ENCODE data around the gene ABHD8.

The ABHD8 gene

DNA sequence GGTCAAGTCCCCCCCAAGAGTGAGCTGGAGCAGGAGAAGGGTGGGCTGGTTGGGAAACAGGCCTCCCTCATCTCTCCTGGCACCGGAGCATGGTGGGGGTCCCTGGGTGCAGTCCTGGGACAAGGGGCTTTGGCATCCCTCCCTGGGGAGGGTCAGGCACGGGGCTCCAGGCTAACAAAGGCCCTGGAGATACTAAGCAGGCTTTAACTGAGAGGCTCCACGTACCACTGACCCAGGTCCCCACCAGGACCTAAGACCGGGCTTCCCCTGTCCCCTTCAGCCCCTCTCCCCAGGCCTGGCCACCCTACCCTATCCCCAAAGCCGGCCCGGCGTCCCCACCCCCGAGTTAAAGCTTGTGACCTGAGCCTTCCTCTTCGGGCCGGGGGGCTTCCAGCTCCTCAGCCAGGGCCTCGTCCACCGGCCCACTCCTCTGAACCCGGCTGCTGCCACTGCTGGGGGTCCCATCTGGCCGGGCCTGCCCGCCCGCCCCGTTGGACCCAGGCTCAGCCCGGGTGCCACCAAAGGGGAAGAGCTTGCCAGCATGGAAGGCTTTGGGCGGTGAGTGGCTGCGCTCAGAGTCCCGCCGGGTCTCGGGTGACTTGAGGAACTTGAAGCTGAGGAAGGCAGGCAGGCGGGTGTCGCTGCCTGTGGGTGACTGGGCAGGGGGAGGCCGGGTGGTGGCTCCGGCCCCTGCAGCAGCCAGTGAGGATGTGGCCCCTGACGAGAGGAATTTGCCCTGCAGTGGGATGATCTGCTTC, 21.3 kb upstream of the ABHD8 start:
- no peak overlapping the region for H3K4me3 ChIP-seq (ENCODE audit: low read length)
- TF ChIP-seq, protein P1, sequence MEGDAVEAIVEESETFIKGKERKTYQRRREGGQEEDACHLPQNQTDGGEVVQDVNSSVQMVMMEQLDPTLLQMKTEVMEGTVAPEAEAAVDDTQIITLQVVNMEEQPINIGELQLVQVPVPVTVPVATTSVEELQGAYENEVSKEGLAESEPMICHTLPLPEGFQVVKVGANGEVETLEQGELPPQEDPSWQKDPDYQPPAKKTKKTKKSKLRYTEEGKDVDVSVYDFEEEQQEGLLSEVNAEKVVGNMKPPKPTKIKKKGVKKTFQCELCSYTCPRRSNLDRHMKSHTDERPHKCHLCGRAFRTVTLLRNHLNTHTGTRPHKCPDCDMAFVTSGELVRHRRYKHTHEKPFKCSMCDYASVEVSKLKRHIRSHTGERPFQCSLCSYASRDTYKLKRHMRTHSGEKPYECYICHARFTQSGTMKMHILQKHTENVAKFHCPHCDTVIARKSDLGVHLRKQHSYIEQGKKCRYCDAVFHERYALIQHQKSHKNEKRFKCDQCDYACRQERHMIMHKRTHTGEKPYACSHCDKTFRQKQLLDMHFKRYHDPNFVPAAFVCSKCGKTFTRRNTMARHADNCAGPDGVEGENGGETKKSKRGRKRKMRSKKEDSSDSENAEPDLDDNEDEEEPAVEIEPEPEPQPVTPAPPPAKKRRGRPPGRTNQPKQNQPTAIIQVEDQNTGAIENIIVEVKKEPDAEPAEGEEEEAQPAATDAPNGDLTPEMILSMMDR (conservative IDR thresholded peaks at IDR 0.05; ENCODE audit: low read depth, low read length), result no peak
- no peak for DNase-seq (ENCODE audit: low read depth)

DNA sequence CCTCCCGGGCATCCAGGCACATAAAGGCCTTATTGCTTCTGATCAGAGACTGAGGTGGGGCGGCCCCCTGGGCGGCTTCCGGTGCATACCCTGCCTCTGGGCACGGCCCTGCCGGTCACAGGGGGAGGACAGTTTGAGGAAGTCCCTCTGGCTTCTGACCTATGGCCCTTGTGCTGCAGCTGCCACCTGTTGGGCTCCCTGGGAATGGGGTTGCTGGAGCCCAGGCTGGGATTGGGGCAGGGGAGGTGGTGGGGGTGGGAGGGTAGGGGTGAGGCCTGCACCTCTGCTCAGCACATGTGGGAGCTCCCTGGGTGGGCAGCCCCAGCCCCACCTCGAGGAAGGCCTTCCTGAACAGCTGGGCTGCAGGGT, 20.7 kb upstream of the ABHD8 start:
- TF ChIP-seq, protein P1 (conservative IDR thresholded peaks at IDR 0.05; ENCODE audit: low read depth, low read length), result no peak
- no peak for DNase-seq (ENCODE audit: low read depth)
- no peak overlapping the region for H3K4me3 ChIP-seq (ENCODE audit: low read length)

DNA sequence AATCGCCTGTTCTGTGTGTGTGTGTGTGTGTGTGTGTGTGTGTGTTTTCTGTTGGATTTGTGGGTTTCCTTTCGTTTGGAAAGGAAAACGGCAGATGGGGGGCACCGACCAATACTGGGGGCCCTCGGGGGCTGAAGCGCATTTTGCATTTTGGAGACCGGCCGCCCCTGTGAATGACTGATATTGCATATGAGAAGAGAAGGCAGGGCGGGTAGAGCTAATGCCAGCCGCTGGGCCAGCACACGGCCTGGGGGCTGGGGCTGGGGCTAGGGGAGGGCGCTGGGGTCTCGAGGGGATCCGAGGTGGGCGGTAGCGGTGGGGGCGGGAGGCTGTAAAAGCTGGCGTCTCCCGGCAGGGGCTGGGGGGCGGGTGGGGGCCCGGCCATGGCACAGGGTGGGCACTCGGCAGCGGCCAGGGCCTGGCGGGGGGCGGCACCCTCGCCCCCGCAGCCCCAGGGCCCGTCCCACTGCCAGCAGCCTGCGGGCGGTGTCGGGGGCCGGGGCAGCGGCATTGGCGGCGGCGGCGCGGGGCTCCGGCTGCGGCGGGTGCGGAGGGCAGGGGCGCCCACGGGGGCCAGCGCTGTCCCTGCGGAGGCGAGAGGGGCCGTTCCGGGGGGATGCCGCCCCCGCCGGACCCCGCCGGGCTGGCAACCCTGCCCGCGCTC, 20.2 kb upstream of the ABHD8 start:
- no peak overlapping the region for H3K4me3 ChIP-seq (ENCODE audit: low read length)
- no peak for DNase-seq (ENCODE audit: low read depth)
- TF ChIP-seq, protein P1 (conservative IDR thresholded peaks at IDR 0.05; ENCODE audit: low read depth, low read length), result no peak

DNA sequence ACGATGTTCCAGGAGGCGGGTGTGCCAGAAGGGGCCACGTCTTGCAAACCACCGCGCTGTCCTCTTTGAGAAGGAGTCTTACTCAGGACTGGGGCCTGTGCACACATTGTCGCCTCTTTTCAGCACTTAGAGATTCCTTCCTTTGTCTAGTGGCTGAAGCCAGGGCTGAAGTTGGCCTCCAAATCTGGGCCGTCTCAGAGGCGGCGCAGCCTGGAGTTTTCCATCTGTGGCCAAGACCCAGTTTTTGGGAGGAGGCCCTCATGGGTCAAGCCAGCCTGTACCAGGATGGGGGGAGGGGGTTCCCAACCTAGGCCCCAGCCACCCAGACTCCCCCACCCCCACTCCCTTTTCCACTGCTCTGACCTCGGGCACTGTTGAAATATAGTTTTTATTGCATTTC, 19.6 kb upstream of the ABHD8 start:
- H3K4me3 ChIP-seq (ENCODE audit: low read length), result no peak overlapping the region
- no peak for DNase-seq (ENCODE audit: low read depth)
- TF ChIP-seq, protein P1 (conservative IDR thresholded peaks at IDR 0.05; ENCODE audit: low read depth, low read length), result no peak

DNA sequence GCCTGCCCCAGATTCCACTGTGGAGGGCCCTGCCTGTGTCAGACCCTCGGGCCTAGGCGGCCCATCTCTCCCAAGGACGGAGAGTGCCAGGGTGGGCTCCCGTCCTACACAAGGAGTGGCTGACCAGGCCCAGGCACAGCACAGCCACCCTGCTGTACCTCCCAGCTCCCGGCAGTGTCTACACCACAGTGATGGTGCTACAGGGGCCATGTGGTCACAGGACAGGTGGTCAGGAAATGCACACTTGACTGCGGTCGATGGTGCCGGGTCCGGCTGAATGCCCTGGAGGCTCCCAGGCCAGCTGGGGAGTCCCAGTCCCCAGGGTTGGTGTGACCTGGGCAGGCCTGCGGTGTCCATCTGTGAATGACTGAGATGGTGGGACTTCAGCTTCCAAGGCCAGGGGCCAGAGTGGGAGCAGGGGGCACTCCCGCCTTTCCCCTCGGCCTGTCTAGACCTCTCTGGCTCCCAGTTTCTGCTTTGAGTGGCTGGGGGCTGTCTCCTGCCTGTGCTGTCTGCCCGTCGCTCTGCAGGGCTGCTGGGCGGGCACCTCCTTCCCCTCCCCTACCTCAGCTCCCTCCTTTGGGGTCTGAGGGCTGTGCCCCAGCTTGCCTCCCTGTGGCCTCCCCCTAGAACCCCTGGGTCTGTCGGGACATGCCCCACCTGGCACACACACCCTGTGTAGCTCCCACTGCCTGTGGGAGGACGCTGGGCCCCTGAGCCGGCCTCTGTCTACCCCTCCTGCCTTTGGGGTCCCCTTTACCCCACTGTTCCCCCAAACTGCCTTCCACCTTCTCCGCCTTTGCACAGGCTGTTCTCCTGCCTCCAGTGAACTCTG, 18.6 kb upstream of the ABHD8 start:
- TF ChIP-seq, protein P1 (conservative IDR thresholded peaks at IDR 0.05; ENCODE audit: low read depth, low read length), result no peak
- no peak overlapping the region for H3K4me3 ChIP-seq (ENCODE audit: low read length)
- no peak for DNase-seq (ENCODE audit: low read depth)

DNA sequence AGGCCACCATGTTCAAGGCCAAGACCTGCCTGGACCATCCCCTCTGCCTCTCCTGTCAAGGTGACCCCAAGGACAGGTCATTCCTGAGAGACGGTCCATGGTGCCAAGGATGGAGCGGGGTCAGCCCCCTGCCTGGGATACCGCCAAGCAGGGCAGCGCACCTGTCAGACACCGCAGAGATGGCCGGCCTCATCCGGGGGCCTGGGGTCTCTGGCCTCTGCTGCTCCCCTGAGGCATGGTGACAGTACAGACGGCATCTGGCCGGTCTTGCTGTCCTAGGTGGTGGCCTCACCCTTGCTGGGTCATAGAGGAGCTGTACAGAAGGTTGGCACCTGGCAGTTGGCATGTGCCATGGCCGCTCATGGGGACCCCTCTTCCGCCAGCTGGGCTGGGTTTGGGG, 17.2 kb upstream of the ABHD8 start:
- no peak overlapping the region for H3K4me3 ChIP-seq (ENCODE audit: low read length)
- no peak for DNase-seq (ENCODE audit: low read depth)
- TF ChIP-seq, protein P1 (conservative IDR thresholded peaks at IDR 0.05; ENCODE audit: low read depth, low read length), result no peak

Measured in retinal pigment epithelial cell (primary cell).